Body of pancreas (tissue), 4 donors: Measurements from ENCODE around the gene DMD. TPM values are rescaled to one million over a fixed set of nuclear protein-coding genes. Genes with fewer than 3 reads are reported as not detected.

Experiments
- ATAC-seq: fragments of 150-250 bp; one replicate; pipeline ENCODE4 v1.9.1; 2016
- DNase-seq, 4 donors: peaks; one replicate each; pipeline ENCODE4 v3.0.0-alpha.2; 2019
- H3K27ac ChIP-seq, 4 donors: fragments of 200-600 bp; sonication (generic); 1 replicate in 3 of 4; 2 replicates in 1 of 4; pipeline versions ENCODE4 v1.5.1 to v1.6.1; 2016 to 2019; ENCODE audit warnings: mild to moderate bottlenecking in 1 of 4, mixed read lengths in 1 of 4, moderate library complexity in 1 of 4
- H3K27me3 ChIP-seq, 2 donors: fragments of 200-600 bp; sonication (generic); one replicate each; pipeline ENCODE4 v1.6.0; 2016; ENCODE audit warnings: mild to moderate bottlenecking in 1 of 2
- H3K36me3 ChIP-seq, 2 donors: fragments of 200-600 bp; sonication (generic); replicated peaks in 1 of 2; 2 replicates each; pipeline ENCODE4 v1.5.1; 2016; ENCODE audit warnings: low read depth in 2 of 2; ENCODE audit not compliant: insufficient read depth in 1 of 2
- H3K4me1 ChIP-seq: fragments of 200-600 bp; sonication (generic); one replicate; pipeline ENCODE4 v1.6.0; 2016
- H3K4me3 ChIP-seq, 2 donors: fragments of 200-600 bp; sonication (generic); 1 replicate in 1 of 2; 2 replicates in 1 of 2; pipeline ENCODE4 v1.5.1; 2016 to 2019
- H3K9me3 ChIP-seq, 3 donors: fragments of 200-600 bp; sonication (generic); 1 replicate in 2 of 3; 2 replicates in 1 of 3; pipeline ENCODE4 v1.5.1; 2016
- POLR2A ChIP-seq, 3 donors: fragments of 450-650 bp; IDR thresholded peaks; one replicate each; pipeline ENCODE4 v1.6.1; 2016; ENCODE audit warnings: antibody characterized with exemption in 3 of 3, mild to moderate bottlenecking in 2 of 3
- WGBS, 2 donors: methylation state at CpG; one replicate each; pipeline ENCODE4 v1.1.5; 2017; 5-methylcytosine and 5-hydroxymethylcytosine counted together
- intact Hi-C: fragments of 100-400 bp; cut with DNase I; formaldehyde crosslinking; loops from one replicate; pipeline ENCODE4 v1.15.1; 2023
- total RNA-seq, 2 donors: library from RNA; depleted of rRNA; stranded (reverse); fragments of >200 nt; gene quantifications; one replicate each; pipeline ENCODE4 v1.1.0, GENCODE V29; 2016
- TF ChIP-seq, protein P1 (sequence below), 7 experiments: fragments of 450-650 bp in 4 of 7; fragments of 200-600 bp in 3 of 7; sonication (generic) in 3 of 7; IDR thresholded peaks; one replicate each; pipeline ENCODE4 v1.5.1; 2016 to 2019; ENCODE audit warnings: antibody characterized with exemption in 7 of 7

The DMD gene
- total RNA-seq, 2 donors from 2014 or later: 28.5 to 38.6 TPM

DNA sequence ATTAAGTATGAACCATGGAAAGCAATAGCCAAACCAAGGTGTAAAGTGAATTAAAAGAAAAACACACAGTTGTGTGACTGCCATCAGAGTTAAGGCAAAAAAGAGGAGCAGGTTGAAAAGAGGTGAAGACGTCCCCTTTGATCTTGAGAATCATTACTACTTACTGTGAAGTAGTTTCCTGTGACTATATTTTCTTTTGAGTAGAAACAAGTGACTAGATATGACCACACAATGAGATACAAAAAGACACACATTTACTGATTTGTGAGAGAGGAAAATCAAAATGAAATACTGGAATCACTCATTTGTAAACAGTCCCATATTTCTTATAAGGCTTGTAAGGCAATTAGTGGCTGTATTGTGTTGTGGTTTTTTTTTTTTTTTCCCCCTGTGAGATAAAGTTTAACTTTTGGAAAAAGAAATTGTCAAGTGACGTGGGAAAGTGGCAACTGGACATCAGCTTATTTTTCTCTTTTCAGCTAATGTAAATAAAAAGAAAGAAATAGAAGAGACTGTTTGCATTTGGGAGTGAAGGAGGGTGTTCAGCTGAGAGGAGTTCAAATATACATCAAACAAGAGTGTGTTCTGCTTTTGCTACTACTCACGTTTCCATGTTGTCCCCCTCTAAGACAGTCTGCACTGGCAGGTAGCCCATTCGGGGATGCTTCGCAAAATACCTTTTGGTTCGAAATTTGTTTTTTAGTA, 2033.1 kb downstream of the DMD start:
- no peak for DNase-seq
- Histone ChIP-seq H3K36me3 (no peaks in the 10 kb centered on the region), H3K27me3 (no peaks in the 10 kb centered on the region), H3K4me3 (no peak overlapping the region), H3K27ac (peak overlapping the region in 3 of 4 donors; percentile 1 to 49 (median 30)), H3K9me3 (no peaks in the 10 kb centered on the region), H3K4me1 (peaks cover 56% of the 10 kb centered on the region)
- ATAC-seq: peak; percentile 21
- TF ChIP-seq, protein P1, sequence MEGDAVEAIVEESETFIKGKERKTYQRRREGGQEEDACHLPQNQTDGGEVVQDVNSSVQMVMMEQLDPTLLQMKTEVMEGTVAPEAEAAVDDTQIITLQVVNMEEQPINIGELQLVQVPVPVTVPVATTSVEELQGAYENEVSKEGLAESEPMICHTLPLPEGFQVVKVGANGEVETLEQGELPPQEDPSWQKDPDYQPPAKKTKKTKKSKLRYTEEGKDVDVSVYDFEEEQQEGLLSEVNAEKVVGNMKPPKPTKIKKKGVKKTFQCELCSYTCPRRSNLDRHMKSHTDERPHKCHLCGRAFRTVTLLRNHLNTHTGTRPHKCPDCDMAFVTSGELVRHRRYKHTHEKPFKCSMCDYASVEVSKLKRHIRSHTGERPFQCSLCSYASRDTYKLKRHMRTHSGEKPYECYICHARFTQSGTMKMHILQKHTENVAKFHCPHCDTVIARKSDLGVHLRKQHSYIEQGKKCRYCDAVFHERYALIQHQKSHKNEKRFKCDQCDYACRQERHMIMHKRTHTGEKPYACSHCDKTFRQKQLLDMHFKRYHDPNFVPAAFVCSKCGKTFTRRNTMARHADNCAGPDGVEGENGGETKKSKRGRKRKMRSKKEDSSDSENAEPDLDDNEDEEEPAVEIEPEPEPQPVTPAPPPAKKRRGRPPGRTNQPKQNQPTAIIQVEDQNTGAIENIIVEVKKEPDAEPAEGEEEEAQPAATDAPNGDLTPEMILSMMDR (IDR thresholded peaks at IDR 0.05): no peak
- no peak for TF ChIP-seq POLR2A (IDR thresholded peaks at IDR 0.05)
- WGBS, 2 donors: 36 to 43% methylated on average over 6 of the region's 6 CpGs
- intact Hi-C loops: no loop called here

DNA sequence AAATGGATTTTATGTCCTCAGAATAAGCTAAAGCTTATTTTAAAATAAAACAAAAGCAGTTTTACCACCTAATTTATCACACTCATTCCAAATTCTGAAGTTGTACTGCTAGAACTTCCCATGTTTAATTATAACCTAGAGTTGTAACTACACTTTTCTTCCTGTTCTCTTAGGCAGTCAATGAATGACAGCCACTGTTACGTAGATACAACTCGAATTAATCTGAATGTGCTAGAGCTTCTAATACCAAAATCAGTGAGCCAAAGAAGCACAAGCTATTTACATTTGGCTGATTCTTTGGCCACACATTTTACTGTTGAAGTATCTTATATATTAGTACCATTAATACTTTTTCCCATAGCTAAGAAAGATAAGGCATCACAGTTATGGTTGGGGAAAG, 2040.6 kb downstream of the DMD start:
- Histone ChIP-seq H3K27me3 (no peaks in the 10 kb centered on the region), H3K4me3 (no peak overlapping the region), H3K36me3 (no peaks in the 10 kb centered on the region), H3K27ac (no peak overlapping the region), H3K4me1 (peaks cover 37% of the 10 kb centered on the region), H3K9me3 (no peaks in the 10 kb centered on the region)
- TF ChIP-seq, protein P1 (IDR thresholded peaks at IDR 0.05): no peak
- no peak for TF ChIP-seq POLR2A (IDR thresholded peaks at IDR 0.05)
- no peak for DNase-seq
- ATAC-seq: no peak
- 59 to 60% methylated on average over 2 of the region's 2 CpGs for WGBS, 2 donors
- intact Hi-C loops: no loop called here

DNA sequence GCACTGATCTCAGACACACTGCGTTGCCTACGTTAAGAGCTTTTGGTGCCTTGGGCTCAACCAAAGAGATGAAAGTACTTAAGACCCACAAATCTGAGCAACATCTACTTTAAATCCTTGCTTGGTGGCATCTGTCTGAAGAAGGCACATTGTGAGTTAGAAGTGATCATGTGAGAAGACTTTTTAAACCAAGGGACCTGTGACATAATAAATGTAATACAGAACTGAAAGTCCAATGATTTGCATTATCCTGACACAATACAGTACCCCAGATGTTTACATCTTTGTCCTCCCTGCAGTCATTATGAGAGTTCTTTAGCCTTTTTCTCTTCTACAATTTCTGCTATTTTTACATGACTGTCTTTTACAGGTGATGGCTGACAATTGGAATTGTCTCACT, 2042.8 kb downstream of the DMD start:
- Histone ChIP-seq H3K27me3 (no peaks in the 10 kb centered on the region), H3K9me3 (no peaks in the 10 kb centered on the region), H3K36me3 (no peaks in the 10 kb centered on the region), H3K4me1 (peaks cover 37% of the 10 kb centered on the region), H3K27ac (no peak overlapping the region), H3K4me3 (no peak overlapping the region)
- ATAC-seq (no peak), DNase-seq (no peak)
- TF ChIP-seq POLR2A (IDR thresholded peaks at IDR 0.05): no peak
- TF ChIP-seq, protein P1 (IDR thresholded peaks at IDR 0.05): no peak
- intact Hi-C loops: no loop called here
- 94 to 100% methylated on average over 2 of the region's 2 CpGs for WGBS, 2 donors

DNA sequence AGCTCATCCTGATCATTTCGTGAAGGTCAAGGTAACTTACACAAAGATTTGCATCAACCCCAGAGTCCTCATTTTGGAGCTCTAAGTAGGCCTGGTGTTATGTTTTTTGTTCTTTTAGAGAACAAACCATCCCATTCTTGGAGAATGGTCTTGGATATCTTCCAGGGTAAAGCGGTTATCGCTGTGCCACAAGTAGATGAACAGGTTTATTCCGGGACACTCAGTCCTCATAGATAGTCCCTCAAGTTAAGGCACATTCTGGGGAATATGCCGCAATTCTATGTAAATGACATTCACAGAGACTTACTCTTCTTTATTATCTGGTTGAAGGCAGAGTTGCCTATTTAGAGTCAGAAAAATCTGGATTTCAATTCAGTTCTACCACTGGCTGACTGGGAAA, 2044.5 kb downstream of the DMD start:
- Histone ChIP-seq H3K36me3 (no peaks in the 10 kb centered on the region), H3K27ac (peak overlapping the region in 2 of 4 donors; percentile 12 to 19), H3K9me3 (no peaks in the 10 kb centered on the region), H3K4me1 (peaks cover 37% of the 10 kb centered on the region), H3K4me3 (no peak overlapping the region), H3K27me3 (no peaks in the 10 kb centered on the region)
- intact Hi-C loops: no loop called here
- no peak for TF ChIP-seq POLR2A (IDR thresholded peaks at IDR 0.05)
- TF ChIP-seq, protein P1 (IDR thresholded peaks at IDR 0.05): no peak
- ATAC-seq (peak; percentile 74), DNase-seq (peak in 1 of 4 donors; percentile 14)
- 42 to 59% methylated on average over 5 of the region's 5 CpGs for WGBS, 2 donors

DNA sequence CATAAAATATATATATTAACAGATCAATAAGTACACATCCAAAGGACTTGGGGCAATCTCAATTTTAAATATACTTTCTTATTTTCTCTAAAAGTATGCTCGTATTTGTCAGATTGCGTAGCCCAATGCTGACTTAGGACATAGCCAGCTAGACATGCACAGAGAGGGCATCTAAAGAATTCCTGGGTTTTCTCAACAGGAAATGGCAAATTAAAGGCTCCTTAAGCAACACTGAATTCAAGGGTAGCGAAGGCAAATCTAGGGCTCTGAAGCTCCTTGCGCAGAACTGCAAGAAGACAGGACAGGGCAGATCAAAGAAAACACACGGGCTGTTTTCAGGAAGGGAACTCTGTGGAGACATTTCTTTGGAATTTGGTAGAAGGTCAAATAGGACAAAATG, 2044.9 kb downstream of the DMD start:
- Histone ChIP-seq H3K9me3 (no peaks in the 10 kb centered on the region), H3K36me3 (no peaks in the 10 kb centered on the region), H3K27ac (peak overlapping the region in 1 of 4 donors; percentile 12), H3K4me3 (no peak overlapping the region), H3K4me1 (peaks cover 37% of the 10 kb centered on the region), H3K27me3 (no peaks in the 10 kb centered on the region)
- no peak for TF ChIP-seq POLR2A (IDR thresholded peaks at IDR 0.05)
- TF ChIP-seq, protein P1 (IDR thresholded peaks at IDR 0.05): no peak
- 81 to 85% methylated on average over 5 of the region's 5 CpGs for WGBS, 2 donors
- ATAC-seq (no peak), DNase-seq (no peak)
- intact Hi-C loops: no loop called here
